HEK293T (cell line): ENCODE measurements around the gene SON.
"Not testable (repeated sequence)": the region's sequence is repeated elsewhere in the genome, so short reads cannot be mapped to it uniquely, and the experiment has no call there.

Experiments used
- CTCF ChIA-PET: fragments of 350-600 bp; formaldehyde crosslinking; extraction: SDS; loops from one replicate; lab custom pipeline; 2021; ENCODE audit warnings: antibody characterized with exemption, inconsistent platforms; lab: Yijun Ruan, JAX
- POLR2A ChIA-PET: fragments of 350-600 bp; formaldehyde crosslinking; extraction: SDS; loops from one replicate; lab custom pipeline; 2020; ENCODE audit warnings: antibody characterized with exemption, inconsistent platforms; lab: Yijun Ruan, JAX
- DNase-seq: peaks from one replicate; pipeline ENCODE4 v3.0.0; 2012; ENCODE audit warnings: mixed read lengths; ENCODE audit errors: extremely low spot score
- ARNT ChIP-seq: fragments of 450-650 bp; IDR thresholded peaks from 2 replicates; pipeline ENCODE4 v1.6.1; 2017; ENCODE audit warnings: mild to moderate bottlenecking
- BHLHE40 ChIP-seq: fragments of 450-650 bp; IDR thresholded peaks from 2 replicates; pipeline ENCODE4 v1.6.1; 2016; ENCODE audit warnings: mild to moderate bottlenecking, moderate library complexity, borderline replicate concordance
- CTBP1 ChIP-seq: fragments of 450-650 bp; IDR thresholded peaks from 2 replicates; pipeline ENCODE4 v1.6.1; 2016; ENCODE audit warnings: borderline replicate concordance
- ELF4 ChIP-seq: fragments of 450-650 bp; IDR thresholded peaks from 2 replicates; pipeline ENCODE4 v1.6.1; 2017; ENCODE audit warnings: antibody characterized with exemption
- FOXA1 ChIP-seq: fragments of 450-650 bp; IDR thresholded peaks from 2 replicates; pipeline ENCODE4 v1.6.1; 2016; ENCODE audit warnings: mild to moderate bottlenecking
- FOXK2 ChIP-seq: fragments of 450-650 bp; IDR thresholded peaks from 2 replicates; pipeline ENCODE4 v1.6.1; 2016; ENCODE audit warnings: mild to moderate bottlenecking
- FOXM1 ChIP-seq: fragments of 450-650 bp; IDR thresholded peaks from 2 replicates; pipeline ENCODE4 v1.6.1; 2017; ENCODE audit warnings: mild to moderate bottlenecking, borderline replicate concordance
- HDGF ChIP-seq: fragments of 450-650 bp; IDR thresholded peaks from 2 replicates; pipeline ENCODE4 v1.6.1; 2017; ENCODE audit warnings: antibody characterized with exemption, borderline replicate concordance
- L3MBTL2 ChIP-seq: fragments of 450-650 bp; conservative IDR thresholded peaks from 2 replicates; pipeline ENCODE4 v1.6.1; 2016; ENCODE audit warnings: mild to moderate bottlenecking
- LEF1 ChIP-seq: fragments of 450-650 bp; IDR thresholded peaks from 2 replicates; pipeline ENCODE4 v1.6.1; 2017; ENCODE audit warnings: mild to moderate bottlenecking, borderline replicate concordance
- NFRKB ChIP-seq: fragments of 450-650 bp; IDR thresholded peaks from 2 replicates; pipeline ENCODE4 v1.6.1; 2016; ENCODE audit warnings: mild to moderate bottlenecking, moderate library complexity
- PKNOX1 ChIP-seq: fragments of 450-650 bp; IDR thresholded peaks from 2 replicates; pipeline ENCODE4 v1.6.1; 2016
- SP1 ChIP-seq: fragments of 450-650 bp; IDR thresholded peaks from 2 replicates; pipeline ENCODE4 v1.6.1; 2017
- SUZ12 ChIP-seq: fragments of 450-650 bp; IDR thresholded peaks from 2 replicates; pipeline ENCODE4 v1.6.1; 2016; ENCODE audit warnings: mild to moderate bottlenecking
- TARDBP ChIP-seq: fragments of 450-650 bp; IDR thresholded peaks from 2 replicates; pipeline ENCODE4 v1.6.1; 2016
- ZNF384 ChIP-seq: fragments of 450-650 bp; IDR thresholded peaks from 2 replicates; pipeline ENCODE4 v1.6.1; 2016

Gene SON

GRCh38 chr21:33542640-33543504, at the start of gene SON:
TSS of gene SON (plus strand) at chr21:33543038. CDS start at chr21:33543093, 55 bp downstream.
- CTCF ChIA-PET: interaction anchor here (0.6 to 0.7 kb wide), 2 partner anchors 99 to 148 kb away, joined by 3 to 5 read pairs; no protein-coding TSS in a partner anchor
- DNase-seq: peak; percentile 95
- peak; percentile 79; the same call in 1 of the 2 replicates for TF ChIP-seq HDGF
- TF ChIP-seq FOXM1: peak; percentile 73
- TF ChIP-seq ARNT: no peak
- TF ChIP-seq CTBP1: no peak
- TF ChIP-seq SUZ12: no peak
- peak; percentile 57 for TF ChIP-seq ELF4
- no peak for TF ChIP-seq FOXK2
- TF ChIP-seq SP1: no peak
- TF ChIP-seq LEF1: no peak
- peak; percentile 76 for TF ChIP-seq L3MBTL2
- TF ChIP-seq BHLHE40: no peak
- TF ChIP-seq PKNOX1: peak; percentile 66
- TF ChIP-seq FOXA1: no peak
- TF ChIP-seq TARDBP: no peak
- TF ChIP-seq ZNF384: no peak
- peak; percentile 82 for TF ChIP-seq NFRKB
- POLR2A ChIA-PET: interaction anchor here (0.9 to 2.1 kb wide), 8 partner anchors 9 to 63 kb away, joined by 3 to 9 read pairs (median 4); partner anchors contain the start of genes DONSON and TMEM50B

GRCh38 chr21:33493756-33494155, 49.1 kb upstream of the SON start:
- POLR2A ChIA-PET: interaction anchor here (0.6 kb wide), 1 partner anchor 1079 kb away, joined by 3 read pairs; no protein-coding TSS in a partner anchor
- no peak for TF ChIP-seq BHLHE40
- no peak for TF ChIP-seq PKNOX1
- no peak for TF ChIP-seq ZNF384
- no peak for TF ChIP-seq FOXM1
- no peak for TF ChIP-seq FOXA1
- no peak for TF ChIP-seq FOXK2
- no peak for TF ChIP-seq ARNT
- TF ChIP-seq HDGF: no peak
- no peak for TF ChIP-seq SP1
- DNase-seq: no peak
- CTCF ChIA-PET: no interaction called here

GRCh38 chr21:33495743-33496142, 47.1 kb upstream of the SON start:
- DNase-seq: no peak
- TF ChIP-seq CTBP1: no peak
- no peak for TF ChIP-seq ARNT
- TF ChIP-seq LEF1: no peak
- TF ChIP-seq TARDBP: no peak
- no peak for TF ChIP-seq BHLHE40
- no peak for TF ChIP-seq FOXA1
- TF ChIP-seq FOXK2: no peak
- ChIA-PET CTCF (no interaction called here), POLR2A (interaction anchor here (2.3 kb wide), 1 partner anchor 16 kb away, joined by 7 read pairs; the partner anchor contains the start of gene TMEM50B)

DNA sequence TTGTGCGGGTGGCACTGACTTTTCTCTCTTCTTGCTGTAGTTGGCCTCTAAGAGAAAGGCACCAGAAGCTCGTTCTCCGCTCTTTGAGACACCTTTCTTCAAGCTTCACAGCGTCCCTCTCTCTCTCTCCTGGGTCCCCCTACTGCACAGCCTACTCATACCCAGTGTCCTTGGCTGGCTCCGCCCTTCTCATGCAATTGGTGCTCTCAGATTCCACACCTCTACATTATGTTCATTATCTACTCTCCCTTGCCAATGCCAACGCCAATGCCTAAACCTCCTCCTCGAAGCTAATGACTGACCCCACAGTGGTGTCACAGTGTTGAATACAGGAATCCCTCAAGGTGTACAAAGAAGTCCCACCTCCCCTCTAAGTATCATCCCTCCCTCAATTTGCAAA, 46.5 kb upstream of the SON start:
- CTCF ChIA-PET: no interaction called here

GRCh38 chr21:33505833-33506232, 37.0 kb upstream of the SON start:
- POLR2A ChIA-PET: no interaction called here
- DNase-seq: no peak
- TF ChIP-seq ELF4 (no peak), CTBP1 (no peak), L3MBTL2 (no peak), FOXM1 (no peak), SUZ12 (no peak), ARNT (no peak), PKNOX1 (no peak), NFRKB (no peak), TARDBP (no peak)
- CTCF ChIA-PET: no interaction called here

More for the DNA sequence above, 46.5 kb upstream of the SON start:
- no peak for DNase-seq
- TF ChIP-seq HDGF: no peak
- no peak for TF ChIP-seq TARDBP
- no peak for TF ChIP-seq ZNF384
- POLR2A ChIA-PET: interaction anchor here (2.3 kb wide), 1 partner anchor 16 kb away, joined by 7 read pairs; the partner anchor contains the start of gene TMEM50B

DNA sequence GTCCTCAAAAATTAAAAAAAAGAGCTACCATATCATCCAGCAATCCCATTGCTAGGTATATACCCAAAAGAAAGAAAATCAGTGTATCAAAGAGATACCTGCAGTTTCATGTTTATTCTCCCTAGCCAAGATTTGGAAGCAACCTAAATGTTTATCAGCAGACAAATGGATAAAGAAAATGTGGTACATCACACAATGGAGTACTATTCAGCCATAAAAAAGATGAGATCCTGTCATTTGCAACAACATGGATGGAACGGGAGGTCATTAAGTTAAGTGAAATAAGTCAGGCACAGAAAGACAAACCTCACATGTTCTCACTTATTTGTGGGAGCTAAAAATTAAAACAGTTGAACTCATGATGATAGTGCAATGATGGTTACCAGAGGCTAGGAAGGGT, 35.8 kb upstream of the SON start:
- DNase-seq, CTCF ChIA-PET, POLR2A ChIA-PET: not testable (repeated sequence)
